Measurements from ENCODE around the gene RHBDL2.

DNA sequence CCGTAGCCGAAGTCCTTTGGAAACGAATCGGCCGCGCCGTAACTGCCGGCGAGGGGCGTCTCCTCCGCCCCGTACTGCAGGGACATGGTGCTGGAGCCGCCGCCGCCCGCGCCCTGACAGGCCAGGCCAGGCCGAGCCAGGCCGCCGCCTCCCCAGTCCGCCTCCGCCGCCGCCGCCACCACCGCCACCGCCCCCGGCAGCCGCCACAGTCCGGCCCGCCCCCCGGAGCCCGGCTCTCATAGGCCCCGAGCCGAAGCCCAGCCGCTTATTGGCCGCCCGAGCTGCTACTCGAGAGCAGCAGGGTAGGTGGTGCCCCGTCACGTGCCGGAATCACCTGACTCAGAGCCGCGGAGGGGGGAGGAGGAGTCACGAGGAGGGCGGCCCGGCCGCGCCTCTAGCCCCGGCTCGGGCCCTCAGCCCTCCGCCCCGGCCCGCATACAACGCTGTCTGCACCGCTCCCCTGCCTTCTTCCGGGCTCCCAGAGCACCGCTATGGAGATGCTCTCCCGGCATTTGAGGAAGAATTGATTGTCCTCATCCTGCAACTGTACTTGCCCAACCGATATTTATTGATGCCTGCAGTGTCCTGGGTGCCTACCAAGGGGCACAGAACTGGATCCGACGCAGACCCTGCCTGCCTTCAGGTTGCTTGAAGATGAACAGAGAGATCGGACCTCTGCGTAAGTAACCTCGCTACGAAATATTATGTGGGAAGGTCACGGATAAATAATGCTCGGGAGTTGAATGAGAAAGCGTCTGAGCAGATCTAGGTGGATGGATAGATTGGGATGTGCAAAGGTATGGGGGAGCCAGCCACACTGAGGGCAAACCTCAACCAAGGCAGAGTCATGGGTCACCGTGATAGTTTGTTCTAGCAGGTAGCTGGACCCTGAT, 81.8 kb downstream of the RHBDL2 start, which contains the start of gene RRAGC:
- TF ChIP-seq, protein P1, sequence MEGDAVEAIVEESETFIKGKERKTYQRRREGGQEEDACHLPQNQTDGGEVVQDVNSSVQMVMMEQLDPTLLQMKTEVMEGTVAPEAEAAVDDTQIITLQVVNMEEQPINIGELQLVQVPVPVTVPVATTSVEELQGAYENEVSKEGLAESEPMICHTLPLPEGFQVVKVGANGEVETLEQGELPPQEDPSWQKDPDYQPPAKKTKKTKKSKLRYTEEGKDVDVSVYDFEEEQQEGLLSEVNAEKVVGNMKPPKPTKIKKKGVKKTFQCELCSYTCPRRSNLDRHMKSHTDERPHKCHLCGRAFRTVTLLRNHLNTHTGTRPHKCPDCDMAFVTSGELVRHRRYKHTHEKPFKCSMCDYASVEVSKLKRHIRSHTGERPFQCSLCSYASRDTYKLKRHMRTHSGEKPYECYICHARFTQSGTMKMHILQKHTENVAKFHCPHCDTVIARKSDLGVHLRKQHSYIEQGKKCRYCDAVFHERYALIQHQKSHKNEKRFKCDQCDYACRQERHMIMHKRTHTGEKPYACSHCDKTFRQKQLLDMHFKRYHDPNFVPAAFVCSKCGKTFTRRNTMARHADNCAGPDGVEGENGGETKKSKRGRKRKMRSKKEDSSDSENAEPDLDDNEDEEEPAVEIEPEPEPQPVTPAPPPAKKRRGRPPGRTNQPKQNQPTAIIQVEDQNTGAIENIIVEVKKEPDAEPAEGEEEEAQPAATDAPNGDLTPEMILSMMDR (IDR thresholded peaks at IDR 0.05; ENCODE audit: low read depth, low read length, missing input control): no peak
- TF ChIP-seq TAF1 (conservative IDR thresholded peaks at IDR 0.05): no peak
- TF ChIP-seq NR2F2 (IDR thresholded peaks at IDR 0.05): no peak
